Skin of body (tissue), 2 donors: ENCODE data around the gene MROH2A. TPM values are rescaled to one million over a fixed set of nuclear protein-coding genes. Genes with fewer than 3 reads are reported as not detected.
"Not testable (repeated sequence)": the region's sequence is repeated elsewhere in the genome, so short reads cannot be mapped to it uniquely, and the experiment has no call there.

Source experiments
- DNase-seq: peaks from one replicate; lab custom pipeline; 2025; lab: John Stamatoyannopoulos, UW
- total RNA-seq: library from RNA; depleted of rRNA; stranded (reverse); fragments of >200 nt; gene quantifications from one replicate; pipeline ENCODE4 v1.2.3, GENCODE V29; 2014

The MROH2A gene, protein sequence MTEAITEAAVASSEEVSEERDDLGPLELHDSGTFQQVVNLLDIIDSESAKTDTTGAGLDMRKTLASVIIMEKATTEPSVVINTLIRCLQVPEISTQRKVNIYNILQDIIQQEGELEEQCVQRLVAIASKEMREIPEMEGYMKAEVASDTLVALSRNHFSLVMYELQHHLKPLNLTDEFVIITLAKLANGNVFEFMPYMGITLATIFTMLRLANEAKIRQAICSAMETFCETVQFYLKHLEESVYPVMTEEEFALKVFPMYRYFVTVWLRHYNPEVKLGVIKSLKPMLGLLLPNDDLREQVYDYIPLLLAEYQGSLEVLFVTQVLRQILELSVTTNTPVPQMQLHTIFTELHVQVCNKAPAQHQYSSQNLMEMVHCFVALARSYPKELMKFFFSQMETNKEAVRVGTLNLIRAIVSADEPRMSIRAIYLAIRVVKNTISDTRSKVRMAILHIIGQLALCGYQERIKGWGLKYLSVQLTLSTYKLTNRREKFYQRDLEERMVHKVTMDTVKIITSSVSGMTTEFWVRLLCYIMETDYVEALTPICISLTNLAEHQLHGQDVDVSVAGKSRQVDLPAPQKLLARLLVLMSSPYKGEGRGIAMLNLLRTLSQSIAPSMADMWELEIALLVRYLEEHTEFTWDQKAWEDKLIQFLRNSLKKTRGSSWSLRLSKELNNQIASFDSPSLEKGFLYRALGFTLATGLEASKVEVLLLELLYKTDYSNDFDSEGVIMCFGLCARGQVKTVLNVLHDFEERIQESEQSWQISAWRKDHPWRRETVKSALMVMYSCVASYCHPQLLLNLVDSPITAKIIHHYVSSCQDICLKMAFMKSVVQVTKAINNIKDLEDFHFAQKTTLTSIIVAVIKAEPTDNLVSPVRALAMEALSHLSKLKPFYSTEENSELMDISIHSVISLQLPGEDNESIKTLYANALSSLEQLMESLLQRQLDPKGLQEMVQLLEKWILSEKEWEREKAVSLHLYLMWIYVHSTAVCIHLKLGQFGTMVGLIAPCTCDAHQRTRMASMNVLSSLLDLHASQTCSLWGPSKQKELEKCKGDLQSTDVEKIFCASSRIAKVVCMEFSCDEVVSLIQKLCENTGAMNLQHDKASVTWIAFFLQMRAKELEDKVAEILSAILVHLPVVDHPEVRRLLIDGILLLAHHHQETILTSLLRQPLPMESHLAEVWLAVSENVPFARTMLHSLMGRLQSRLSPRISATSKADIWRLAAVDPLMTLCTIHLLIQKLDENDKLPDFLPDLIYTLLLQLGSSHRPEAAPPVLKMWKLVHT (N-terminal part only)
- 0.49 TPM for total RNA-seq

- no peak for DNase-seq
Observed at GRCh38 chr2:233778030-233778429, at the start of gene MROH2A. Gene MROH2A, plus strand, starts transcription at chr2:233778330. Its CDS starts 1,029 bp downstream, at chr2:233779359.

DNA sequence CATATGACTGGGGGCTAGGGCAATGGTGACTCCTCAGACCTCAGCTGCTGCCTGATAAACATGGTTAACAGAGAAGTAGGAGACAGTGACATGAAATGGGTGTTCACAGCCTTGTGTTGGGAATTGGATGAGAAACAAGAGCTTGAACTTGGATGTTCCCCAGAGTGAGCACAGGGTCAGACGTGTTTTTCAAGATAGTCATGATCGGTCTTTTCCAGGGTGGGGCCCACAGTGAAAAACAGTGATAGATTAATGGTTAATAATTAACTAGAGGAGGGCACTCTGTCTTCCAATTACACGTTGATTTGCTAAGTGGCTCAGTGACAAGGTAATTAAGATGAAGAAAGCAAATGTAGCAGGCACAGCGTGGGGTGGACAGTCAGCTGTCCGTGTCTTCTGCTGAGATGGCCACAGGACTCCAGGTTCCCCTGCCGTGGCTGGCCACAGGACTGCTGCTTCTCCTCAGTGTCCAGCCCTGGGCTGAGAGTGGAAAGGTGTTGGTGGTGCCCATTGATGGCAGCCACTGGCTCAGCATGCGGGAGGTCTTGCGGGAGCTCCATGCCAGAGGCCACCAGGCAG lies 49.3 kb upstream of the MROH2A start, which contains the start of gene UGT1A3:
TSS of gene UGT1A3 (plus strand) at position 320 of the 579 bp plus-strand sequence. CDS start at position 405, 85 bp downstream.
- no peak for DNase-seq

DNA sequence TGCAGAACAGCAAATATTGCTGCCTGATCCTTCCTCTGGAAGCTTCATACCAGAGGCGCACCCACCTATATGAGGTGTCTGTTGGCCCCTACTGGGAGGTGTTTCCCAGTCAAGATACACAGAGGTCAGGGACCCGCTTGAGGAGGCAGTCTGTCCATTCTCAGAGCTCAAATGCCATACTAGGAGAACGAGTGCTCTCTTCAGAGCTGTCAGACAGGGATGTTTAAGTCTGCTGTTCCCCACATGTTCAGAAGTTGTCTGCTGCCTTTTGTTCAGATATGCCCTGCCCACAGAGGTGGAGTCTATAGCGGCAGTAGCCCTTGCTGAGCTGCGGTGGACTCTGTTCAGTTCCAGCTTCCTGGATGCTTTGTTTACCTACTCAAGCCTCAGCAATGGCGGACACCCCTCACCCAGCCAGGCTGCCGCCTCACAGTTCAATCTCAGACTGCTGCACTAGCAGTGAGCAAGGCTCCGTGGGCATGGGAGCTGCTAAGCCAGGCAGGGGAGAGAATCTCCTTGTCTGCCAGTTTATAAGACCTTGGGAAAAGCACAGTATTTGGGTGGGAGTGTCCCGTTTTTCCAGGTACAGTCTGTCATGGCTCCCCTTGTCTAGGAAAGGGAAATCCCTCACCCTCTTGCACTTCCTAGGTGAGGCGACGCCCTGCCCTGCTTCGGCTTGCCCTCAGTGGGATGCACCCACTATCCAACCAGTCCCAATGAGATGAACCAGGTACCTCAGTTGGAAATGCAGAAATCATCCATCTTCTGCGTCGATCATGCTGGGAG lies 41.1 kb upstream of the MROH2A start:
- not testable (repeated sequence) for DNase-seq

GRCh38 chr2:233740870-233741269 lies 37.3 kb upstream of the MROH2A start:
- no peak for DNase-seq

- no peak for DNase-seq
Observed at GRCh38 chr2:233743464-233744259, 34.5 kb upstream of the MROH2A start.

- no peak for DNase-seq
Observed at GRCh38 chr2:233745073-233745755, 32.9 kb upstream of the MROH2A start.

GRCh38 chr2:233745838-233746237 lies 32.3 kb upstream of the MROH2A start:
- not testable (repeated sequence) for DNase-seq

DNA sequence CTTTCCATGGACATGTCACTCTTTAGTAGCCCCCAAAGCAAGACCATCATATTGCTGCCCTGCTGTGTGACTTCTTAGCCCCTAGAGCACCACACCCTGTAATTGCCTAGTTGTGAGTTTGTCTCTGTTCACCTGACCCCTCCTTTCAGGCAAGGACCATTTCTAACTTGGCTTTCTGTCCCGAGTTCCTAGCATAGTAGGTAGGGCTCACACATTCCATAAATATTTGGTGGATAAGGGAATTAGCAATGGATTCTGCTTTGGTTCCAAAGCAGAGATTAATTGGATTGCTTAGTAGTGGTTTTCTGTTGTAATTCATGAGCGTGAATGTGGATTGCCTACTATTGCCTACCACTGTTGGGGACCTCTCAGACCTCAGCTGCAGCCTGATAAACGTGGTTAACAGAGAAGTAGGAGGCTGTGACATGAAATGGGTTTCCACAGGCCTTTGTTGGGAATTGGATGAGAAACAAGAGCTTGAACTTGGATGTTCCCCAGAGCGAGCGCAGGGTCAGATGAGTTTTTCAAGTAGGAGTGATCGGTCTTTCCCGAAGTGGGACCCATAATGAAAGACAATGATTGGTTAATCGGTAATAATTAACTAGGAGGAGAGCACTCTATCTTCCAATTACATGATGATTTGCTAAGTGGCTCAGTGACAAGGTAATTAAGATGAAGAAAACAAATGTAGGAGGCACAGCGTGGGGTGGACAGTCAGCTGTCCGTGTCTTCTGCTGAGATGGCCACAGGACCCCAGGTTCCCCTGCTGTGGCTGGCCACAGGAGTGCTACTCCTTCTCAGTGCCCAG lies 31.5 kb upstream of the MROH2A start:
- DNase-seq, result no peak

GRCh38 chr2:233747283-233747544 lies 30.9 kb upstream of the MROH2A start:
- DNase-seq, result no peak

DNA sequence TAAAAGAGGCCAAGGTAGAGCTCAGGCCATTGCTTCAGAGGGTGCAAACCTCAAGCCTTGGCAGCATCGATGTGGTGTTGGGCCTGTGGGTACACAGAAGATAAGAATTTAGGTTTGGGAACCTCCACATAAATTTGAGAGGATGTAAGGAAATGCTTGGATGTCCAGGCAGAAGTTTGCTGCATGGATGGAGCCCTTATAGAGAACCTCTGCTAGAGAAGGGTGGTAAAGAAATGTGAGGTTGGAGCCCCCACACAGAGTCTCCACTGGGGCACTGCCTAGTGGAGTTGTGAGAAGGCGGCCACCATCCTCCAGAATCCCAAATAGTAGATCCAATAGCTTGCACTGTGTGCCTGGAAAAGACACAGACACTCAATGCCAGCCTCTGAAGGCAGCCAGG lies 27.4 kb upstream of the MROH2A start:
- not testable (repeated sequence) for DNase-seq

DNA sequence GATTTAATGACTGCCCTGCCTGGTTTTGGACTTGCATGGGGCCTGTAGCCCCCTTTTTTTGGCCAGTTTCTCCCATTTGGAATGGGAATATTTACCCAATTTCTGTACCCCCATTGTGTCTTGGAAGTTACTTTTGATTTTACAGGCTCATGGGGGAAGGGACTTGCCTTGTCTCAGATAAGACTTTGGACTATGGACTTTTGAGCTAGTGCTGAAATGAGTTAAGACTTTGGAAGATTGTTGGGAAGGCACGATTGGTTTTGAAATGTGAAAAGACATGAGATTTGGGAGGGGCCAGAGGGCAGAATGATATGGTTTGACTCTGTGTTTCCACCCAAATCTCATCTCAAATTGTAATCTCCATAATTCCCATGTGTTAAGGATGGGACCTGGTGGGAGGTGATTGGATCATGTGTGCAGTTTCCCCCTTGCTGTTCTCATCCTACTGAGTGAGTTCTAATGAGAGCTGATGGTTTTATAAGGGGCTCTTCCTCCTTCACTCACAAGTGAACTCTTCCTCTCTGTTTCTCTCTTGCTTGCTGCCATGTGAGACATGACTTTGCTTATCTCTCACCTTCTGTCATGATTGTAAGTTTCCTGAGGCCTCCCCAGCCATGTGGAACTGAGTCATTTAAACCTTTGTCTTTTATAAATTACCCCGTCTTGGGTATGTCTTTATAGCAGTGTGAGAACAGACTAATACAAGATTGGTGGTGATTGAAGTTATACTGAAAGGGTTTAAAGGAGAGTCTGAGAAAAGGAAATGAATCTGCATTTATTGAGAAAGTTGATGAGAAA lies 26.7 kb upstream of the MROH2A start:
- not testable (repeated sequence) for DNase-seq

- DNase-seq, result no peak
Observed at GRCh38 chr2:233754872-233755611, 23.1 kb upstream of the MROH2A start.

DNA sequence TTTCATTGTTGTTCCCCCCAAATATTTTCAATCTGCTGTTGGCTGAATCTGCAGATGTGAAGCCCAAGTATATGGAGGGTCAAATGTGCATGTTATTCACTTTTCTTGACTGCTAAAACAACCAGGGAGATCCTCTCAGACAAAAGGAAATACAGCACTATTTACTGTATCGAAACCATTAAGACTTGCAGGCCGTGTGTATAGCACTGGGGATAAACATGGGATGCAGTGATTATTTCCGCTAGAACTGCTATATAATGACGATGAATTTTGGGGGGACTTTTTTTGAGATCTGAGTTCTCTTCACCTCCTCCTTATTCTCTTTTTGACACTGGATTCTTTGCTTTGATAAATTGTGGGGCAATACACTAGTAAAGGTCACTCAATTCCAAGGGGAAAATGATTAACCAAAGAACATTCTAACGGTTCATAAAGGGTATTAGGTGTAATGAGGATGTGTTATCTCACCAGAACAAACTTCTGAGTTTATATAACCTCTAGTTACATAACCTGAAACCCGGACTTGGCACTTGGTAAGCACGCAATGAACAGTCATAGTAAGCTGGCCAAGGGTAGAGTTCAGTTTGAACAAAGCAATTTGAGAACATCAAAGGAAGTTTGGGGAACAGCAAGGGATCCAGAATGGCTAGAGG lies 21.6 kb upstream of the MROH2A start:
- no peak for DNase-seq

DNA sequence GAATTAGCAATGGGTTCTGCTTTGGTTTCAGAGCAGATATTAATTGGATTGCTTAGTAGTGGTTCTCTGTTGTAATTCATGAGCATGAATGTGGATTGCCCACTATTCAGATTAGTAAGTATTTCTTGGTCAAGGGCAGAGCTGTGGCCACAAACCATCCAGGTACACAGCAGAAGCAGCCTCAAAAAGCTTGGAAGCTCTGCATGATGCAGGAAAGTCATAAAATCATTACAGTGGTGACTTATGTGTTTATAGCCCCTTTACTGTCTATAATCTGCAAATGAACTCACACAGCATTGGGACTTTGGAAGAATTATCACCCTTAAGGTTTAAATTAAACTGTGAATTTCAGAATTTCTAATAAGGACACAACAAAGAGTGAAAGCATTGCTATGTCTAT lies 20.0 kb upstream of the MROH2A start:
- DNase-seq, result no peak

DNA sequence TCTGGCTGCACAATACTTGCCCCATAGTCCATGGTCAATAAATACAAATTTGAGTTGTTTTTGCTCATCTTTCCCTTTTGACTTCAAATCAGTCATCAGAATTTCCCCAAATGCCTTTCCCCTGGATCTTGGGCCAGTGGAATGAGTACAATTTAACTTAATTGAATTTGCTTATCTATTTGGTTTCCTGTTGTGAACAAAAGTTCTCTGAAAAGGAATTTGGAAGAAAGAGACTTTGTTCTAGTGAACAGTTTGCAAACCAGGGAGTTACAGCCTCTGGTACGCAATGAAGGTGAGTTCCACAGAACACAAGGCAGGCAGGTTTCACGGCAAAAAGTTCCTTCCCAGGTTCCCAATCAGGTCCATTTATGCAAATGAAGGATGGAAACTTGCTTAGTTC lies 19.3 kb upstream of the MROH2A start:
- DNase-seq, result no peak

- DNase-seq, result no peak
Observed at GRCh38 chr2:233760043-233760442, 18.1 kb upstream of the MROH2A start, which contains the start of gene UGT1A1. Gene UGT1A1, plus strand, starts transcription at chr2:233760270. Its CDS starts 18 bp downstream, at chr2:233760288.
